SKM-1 (cell line): ENCODE measurements around the gene HES4.

Experiments
- DNase-seq: peaks from one replicate; lab custom pipeline; 2025; ENCODE audit not compliant: unreplicated experiment; lab: John Stamatoyannopoulos, UW

Gene HES4

GRCh38 chr1:999725-1000356, at the start of gene HES4:
Gene HES4 (minus strand): TSS chr1:1000097. CDS start chr1:999973, 124 bp downstream.
- DNase-seq, result no peak

DNA sequence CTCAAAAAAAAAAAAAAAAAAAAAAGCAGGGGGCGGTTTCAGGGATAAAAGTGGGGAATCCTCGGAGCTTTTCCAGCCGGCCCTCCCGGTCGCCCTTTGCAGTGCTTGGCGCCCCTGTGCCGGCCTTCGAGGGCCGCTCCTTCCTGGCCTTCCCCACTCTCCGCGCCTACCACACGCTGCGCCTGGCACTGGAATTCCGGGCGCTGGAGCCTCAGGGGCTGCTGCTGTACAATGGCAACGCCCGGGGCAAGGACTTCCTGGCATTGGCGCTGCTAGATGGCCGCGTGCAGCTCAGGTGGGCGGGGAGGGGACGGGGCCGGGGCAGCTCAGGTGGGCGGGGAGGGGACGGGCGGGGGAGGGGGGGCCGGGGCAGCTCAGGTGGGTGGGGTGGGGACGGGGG, 48.9 kb upstream of the HES4 start:
- DNase-seq, result no peak

- DNase-seq, result no peak
Observed at GRCh38 chr1:1047963-1048362, 48.1 kb upstream of the HES4 start.

GRCh38 chr1:1047407-1047806, 47.5 kb upstream of the HES4 start:
- no peak for DNase-seq

DNA sequence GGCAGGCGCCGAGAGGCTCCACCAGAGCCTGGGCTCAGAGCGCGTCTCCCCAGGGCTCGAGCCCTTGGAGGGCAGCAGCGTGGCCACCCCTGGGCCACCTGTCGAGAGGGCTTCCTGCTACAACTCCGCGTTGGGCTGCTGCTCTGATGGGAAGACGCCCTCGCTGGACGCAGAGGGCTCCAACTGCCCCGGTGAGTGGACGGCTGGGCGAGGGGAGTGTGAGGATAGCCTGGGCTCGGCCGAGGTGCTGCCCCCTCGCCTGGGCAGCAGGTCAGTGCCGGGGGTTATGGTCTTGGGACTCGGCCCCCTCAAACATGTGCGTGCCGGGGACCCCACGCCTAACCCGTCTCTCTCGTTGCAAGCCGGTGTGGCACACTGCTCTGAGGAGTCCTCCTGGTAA, 46.9 kb upstream of the HES4 start:
- no peak for DNase-seq

DNA sequence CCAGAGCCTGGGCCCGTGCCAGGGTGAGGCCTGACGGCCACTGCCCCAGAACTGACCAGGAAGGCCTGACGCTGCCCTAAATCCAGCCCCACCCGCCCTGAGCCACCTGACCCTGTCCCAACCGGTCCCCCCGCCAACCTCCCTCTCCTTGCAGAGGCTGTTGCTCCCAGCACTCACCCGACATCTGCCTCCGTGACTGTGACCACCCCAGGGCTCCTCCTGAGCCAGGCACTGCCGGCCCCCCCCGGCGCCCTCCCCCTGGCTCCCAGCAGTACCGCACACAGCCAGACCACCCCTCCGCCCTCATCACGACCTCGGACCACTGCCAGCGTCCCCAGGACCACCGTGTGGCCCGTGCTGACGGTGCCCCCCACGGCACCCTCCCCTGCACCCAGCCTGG, 46.3 kb upstream of the HES4 start:
- no peak for DNase-seq

DNA sequence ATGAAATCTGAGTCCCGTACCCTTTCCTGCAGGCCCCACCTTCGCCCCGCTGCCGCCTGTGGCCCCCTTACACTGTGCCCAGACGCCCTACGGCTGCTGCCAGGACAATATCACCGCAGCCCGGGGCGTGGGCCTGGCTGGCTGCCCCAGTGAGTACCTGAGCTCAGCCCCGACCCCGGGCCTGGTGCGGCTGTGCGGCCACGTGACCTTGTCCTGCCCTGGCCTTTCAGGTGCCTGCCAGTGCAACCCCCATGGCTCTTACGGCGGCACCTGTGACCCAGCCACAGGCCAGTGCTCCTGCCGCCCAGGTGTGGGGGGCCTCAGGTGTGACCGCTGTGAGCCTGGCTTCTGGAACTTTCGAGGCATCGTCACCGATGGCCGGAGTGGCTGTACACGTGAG, 45.2 kb upstream of the HES4 start:
- no peak for DNase-seq

DNA sequence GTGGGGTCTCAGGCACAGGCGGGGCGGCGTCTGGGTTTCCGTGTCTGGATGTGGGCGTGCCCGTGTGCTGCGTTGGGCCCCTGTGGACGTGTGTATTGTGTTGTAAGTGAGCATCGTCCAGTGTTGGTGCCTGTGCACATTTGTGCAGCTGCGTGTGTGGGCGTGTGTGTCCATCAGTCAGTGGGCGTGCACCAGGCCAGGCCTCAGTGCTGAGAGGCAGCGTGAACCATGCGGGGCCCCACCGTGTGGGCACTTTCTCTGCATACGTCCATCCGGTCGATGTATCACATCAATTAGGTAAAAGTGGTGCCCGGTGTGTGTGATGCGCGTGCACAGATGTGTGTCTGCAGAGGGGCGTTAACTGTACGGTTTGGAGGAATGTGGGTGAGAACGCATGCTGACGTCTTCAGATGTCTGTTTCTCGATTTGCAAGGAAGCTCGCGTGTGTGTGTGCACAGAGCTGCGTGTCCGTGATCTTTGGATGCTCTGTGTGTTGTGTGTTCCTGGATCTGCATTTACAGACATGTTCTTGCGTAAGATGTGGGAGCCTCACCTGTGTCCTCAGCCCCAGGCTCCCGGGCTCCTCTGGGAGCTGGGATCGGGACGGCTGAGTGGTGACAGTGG, 44.7 kb upstream of the HES4 start:
- no peak for DNase-seq

DNA sequence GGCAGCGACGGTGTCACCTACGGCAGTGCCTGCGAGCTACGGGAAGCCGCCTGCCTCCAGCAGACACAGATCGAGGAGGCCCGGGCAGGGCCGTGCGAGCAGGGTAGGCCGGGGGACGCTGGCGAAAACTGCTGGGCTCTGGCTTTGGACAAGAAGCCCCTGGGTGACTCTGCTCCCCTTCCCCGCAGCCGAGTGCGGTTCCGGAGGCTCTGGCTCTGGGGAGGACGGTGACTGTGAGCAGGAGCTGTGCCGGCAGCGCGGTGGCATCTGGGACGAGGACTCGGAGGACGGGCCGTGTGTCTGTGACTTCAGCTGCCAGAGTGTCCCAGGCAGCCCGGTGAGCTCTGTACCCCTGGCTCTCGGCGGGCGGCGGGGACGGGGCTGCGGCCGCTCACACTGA, 44.0 kb upstream of the HES4 start:
- DNase-seq, result no peak

DNA sequence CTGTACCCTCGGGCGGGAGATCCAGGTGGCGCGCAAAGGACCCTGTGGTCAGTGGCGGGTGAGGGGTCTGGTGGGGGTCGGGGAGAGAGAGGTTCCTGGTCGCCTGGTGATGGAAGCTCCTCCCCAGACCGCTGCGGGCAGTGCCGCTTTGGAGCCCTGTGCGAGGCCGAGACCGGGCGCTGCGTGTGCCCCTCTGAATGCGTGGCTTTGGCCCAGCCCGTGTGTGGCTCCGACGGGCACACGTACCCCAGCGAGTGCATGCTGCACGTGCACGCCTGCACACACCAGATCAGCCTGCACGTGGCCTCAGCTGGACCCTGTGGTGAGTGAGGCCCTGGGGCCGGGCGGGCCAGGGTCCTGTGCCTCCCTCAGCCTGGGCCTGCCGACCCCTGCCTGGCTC, 43.5 kb upstream of the HES4 start:
- DNase-seq, result no peak

- DNase-seq, result no peak
Observed at GRCh38 chr1:1042835-1043234, 42.9 kb upstream of the HES4 start.

- no peak for DNase-seq
Observed at GRCh38 chr1:1041873-1042272, 42.0 kb upstream of the HES4 start.

DNA sequence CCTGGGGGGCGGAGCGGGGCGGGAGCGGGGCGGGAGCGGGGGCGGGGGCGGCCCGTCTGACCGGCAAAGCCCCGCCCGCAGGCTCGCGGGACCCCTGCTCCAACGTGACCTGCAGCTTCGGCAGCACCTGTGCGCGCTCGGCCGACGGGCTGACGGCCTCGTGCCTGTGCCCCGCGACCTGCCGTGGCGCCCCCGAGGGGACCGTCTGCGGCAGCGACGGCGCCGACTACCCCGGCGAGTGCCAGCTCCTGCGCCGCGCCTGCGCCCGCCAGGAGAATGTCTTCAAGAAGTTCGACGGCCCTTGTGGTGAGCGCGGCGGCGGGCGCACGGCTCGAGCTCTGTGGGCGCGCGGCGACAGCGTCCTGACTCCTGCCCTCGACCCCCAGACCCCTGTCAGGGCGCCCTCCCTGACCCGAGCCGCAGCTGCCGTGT, 41.2 kb upstream of the HES4 start:
- no peak for DNase-seq

DNA sequence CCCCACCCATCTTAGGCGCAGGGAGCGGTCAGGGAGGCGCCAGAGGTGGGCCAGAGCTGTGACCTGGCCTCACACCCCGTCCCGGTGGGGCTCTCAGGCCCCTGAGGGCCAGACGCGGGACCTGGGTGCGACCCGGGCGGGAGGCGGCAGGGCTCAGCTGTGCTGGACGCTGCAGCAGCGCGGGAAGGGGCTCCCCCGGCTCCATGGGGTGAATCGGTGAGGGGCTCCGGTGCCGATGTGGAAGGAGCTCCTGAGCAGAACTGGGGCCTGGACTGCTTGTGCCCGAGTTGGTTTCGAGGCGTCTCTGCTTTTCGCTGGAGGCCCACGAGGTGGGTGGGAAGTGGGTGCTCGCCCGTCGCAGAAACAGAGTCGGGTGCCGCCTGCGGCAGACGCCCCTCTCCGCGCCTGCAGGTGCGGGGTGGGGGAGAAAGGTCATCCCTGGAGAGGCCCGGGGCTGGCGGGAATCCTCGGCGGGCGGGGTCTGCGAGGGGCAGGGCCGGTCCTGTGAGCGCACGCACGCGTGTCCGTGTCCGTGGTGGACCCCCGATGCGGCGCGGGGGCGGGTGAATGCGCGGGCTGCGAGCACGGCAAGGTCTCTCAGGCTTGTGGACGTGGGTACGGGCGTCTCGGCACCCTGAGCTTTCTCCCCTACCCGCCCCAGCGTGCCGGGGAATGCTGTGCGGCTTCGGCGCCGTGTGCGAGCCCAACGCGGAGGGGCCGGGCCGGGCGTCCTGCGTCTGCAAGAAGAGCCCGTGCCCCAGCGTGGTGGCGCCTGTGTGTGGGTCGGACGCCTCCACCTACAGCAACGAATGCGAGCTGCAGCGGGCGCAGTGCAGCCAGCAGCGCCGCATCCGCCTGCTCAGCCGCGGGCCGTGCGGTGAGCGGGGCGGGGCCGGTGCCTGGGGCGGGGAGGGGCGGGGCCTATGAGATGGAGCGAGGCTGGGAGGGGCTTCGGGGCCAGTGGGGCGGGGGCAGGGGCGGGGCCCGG, 40.4 kb upstream of the HES4 start:
- DNase-seq, result peak; percentile 54

DNA sequence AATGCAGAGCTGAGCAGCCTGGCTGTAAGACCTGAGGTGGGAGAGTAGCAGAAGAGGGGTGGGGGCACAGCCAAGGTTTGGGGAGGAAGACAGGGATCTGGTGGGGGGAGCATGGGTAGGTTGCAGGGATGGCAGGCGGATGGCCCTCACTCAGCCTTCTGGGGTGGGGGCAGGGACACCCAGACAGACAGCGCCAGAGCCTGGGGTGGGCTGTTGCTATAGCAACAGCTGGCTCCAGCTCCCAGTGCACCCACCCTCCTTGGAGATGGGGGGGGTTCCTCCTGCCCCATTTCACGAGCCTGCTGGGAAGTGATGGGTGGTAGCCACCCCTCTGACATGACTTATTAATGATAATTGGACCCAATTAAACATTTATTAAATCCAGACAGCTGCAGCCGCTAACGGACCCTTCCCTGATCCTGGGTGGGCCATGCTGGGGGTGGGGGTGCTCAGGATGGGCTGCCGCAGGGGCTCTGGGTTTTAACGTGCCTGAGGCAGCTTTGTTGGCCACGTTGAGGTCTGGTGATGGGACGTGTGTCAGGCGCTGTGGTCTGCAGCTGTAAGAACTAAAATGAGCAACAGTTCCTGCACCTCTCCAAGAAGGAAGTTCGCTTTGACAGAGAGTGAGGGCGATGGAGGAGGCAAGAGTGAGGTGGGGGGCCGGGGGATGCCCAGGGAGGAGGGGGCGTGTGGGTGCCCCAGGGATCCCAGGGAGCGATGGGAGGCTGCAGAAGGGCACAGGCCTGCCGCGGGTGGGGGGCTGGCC, 39.4 kb upstream of the HES4 start:
- DNase-seq, result peak; percentile 44

- peak; percentile 49 for DNase-seq
Observed at GRCh38 chr1:1038694-1039093, 38.8 kb upstream of the HES4 start.

- DNase-seq, result no peak
Observed at GRCh38 chr1:1037366-1038327, 37.8 kb upstream of the HES4 start.

- DNase-seq, result no peak
Observed at GRCh38 chr1:1035291-1035943, 35.5 kb upstream of the HES4 start.

GRCh38 chr1:1034439-1034781, 34.5 kb upstream of the HES4 start:
- no peak for DNase-seq
